Activated T-helper 9 cell treated with anti-CD3 and anti-CD28 coated beads, Interleukin-2, amount 50 U/mL, for 16 hours (primary cell): ENCODE data around the gene PIK3R2.
"Not testable (repeated sequence)": the region's sequence is repeated elsewhere in the genome, so short reads cannot be mapped to it uniquely, and the experiment has no call there.

Experiments
- DNase-seq: peaks from one replicate; pipeline ENCODE4 v3.0.0-alpha.2; 2020; ENCODE audit warnings: low read depth

The PIK3R2 gene

DNA sequence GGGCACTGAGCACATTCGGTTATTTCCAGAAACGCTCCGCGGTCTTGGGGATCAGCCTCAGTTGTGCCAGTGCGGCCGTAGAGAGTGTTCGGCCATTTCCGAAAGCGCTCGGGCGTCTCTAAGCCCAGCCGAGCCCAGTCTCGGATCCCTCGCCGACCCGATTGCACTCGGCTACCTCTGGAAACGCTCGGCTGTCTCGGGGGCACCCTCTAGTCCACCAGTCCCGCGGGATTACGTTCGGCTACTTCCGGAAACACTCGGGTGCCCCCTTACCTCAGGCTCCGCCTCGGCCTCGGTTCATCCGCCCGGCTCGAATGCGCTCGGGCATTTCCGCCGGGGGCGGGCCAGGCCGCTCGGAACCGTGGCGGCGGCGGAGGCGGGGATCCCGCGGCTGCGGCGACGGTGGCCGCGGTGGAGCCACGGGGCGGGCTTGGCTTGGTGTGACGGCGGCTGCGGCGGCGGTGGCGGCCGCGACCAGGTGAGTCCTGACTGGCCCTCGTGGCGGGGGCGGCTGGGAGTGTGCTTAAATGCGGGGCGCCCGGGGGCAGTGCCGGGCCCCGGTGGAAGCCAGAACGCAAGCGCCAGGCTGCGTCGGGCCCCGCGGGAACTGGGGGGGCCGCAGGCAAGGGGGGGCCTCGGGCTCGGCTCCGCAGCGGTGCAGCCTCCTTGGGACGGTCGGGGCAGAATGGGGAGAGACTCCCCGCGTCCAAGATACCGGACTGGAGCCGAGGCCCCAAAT, at the start of gene PIK3R2:
TSS of gene PIK3R2 (plus strand) at position 347 of the 739 bp plus-strand sequence. CDS start 2,717 bp downstream, outside the sequence.
- peak; percentile 98 for DNase-seq

DNA sequence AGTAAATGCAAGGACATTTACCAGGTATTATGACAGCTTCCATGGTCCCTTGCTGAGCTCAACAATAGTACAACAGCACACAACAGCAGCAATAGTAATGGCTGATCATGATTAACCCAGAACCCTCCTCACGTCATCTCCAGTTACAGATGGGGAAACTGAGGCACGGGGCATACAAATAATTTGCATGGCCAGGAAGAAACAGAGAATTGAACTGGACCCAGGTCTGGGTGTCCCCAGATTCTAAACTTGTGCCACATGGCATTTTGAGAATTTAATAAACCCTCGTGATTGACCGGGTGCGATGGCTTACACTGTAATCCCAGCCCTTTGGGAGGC, 48.2 kb upstream of the PIK3R2 start:
- DNase-seq = no peak

DNA sequence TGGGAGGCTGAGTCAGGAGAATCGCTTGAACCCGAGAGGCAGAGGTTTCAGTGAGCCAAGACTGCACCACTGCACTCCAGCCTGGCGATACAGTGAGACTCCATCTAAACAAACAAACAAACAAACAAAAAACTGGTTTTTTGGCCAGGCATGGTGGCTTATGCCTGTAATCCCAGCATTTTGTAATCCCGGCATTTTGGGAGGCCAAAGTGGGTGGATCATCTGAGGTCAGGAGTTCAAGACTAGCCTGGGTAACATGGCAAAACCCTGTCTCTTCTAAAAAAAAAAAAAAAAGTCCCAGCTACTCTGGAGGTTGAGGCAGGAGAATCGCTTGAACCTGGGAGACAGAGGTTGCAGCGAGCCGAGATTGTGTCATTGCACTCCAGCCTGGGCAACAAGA, 47.7 kb upstream of the PIK3R2 start:
- DNase-seq = not testable (repeated sequence)

DNA sequence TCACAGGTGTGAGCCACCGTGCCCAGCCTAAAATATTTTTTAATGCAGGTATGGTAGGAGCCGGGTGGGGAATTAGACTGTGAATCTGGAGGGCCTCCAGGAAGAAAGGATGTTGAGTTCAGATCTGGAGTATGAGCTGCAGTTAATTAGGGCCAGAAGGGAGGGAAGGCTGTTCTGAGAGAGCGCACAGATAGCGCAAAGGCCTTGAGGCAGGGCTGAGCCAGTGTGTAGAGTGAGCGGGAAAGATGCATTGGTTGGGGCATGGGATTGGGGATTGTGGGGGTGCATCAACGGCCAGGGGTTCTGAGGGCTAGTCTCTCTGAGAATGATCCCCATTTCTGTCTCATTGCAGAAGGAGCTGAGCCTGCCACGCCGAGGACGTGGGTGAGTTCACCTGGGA, 45.7 kb upstream of the PIK3R2 start:
- DNase-seq = no peak

DNA sequence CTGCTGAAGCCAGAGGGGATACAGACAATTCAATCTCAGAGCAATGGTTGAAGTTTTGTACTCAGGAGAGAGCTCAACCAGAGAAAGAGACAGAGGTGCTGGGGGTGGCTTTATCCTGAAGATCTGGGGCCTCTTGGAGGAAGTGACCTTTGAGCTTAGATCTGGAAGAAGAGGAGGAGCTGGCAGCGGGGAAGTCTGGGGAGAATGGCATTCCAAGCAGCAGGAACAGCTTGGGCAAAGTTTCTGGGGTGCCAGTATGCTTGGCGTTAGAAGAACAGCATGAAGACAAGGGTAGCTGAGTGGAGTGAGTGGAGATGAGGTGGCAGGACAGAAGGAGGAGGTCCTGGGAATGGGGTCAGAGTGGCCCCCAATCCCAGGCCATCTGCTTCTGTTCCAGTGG, 44.1 kb upstream of the PIK3R2 start:
- no peak for DNase-seq

DNA sequence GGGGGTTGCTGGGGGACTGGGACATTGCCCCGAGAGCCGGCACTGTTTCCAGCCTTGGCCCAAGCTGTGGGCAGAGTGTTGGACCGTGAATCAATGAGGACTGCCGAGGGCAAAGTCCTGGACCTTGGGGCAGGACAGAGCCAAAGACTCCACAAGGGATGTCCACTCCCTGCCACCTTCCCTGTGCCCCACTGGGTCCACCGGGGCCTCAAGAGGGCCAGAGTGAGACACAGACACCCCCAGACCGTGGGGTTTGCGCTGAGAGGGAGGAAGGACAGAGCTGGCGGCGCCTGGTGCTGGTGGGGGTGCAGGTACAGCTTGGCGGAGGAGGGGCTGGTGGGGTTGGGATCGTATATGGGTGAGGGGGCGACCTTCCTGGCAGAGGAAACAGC, 43.6 kb upstream of the PIK3R2 start:
- DNase-seq = no peak

DNA sequence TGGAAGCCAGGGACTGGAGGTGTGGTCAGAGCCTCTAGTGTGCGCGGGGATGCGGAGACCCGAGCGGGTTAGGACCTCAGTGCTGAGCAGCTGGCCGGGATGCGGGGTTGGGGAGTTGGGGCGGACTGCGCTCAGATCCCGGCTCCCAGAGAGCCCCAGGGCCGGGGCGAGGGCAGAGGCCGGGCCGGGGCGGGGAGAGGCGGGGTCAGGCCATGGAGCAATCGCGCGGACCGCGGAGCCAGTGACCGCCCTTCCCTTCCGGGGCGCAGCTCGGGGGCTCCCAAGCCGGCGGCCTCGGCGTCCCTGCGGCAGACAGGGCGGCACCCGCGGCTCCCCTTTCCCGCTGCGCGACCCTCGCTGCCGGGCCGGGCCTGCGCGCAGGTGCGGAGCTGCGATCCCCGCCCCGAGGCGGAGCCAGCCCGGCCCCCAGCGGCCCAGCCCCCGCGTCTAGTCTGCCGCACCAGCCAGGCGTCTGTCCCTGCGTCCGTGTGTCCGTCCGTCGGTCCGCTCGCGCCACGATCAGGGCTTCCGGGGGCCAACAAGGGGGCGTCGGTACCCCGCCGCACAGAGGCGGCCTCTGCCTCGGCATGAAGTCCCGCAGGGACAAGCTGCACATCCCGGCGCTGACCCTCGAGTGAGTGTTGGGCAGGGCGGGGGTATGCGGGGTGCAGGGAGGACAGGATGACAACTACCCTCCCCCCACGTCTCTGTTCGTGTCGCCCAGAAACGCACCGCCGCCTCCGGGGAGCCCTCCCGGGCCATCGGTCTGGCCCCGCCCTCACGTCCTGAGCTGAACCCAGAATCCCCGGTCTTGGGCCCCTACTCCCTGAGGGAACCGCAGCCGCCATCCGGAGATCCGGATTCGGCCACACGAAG, 43.0 kb upstream of the PIK3R2 start:
- peak; percentile 40 for DNase-seq

DNA sequence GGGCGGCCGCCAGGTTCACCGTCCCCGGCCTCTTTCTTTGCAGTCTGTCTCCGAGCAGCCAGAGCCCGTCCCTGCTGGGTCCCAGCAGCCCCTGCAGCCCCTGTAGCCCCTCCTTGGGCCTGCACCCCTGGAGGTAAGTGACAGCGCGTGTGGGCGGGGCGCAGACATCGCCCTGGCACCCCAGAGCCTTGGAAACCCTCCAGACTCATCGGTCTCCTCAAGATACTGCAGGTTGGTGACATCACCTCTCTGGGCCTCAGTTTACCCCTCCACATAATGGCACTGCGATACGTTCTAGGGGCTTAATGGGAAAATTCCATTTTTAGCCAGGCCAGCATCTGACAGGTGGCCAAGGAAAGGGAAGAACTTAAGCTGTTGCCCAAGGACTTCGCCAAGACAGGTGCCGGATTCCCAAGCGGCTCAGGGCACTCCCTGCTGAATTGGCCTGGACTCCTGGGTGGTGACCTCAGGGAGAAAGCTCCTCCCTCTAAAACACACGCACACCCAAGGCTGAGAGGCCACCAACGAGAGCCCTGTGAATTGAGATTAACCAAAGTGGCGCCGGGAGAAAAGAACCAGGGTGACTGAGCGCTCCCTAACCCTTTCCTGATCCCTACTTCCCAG, 42.2 kb upstream of the PIK3R2 start:
- no peak for DNase-seq

DNA sequence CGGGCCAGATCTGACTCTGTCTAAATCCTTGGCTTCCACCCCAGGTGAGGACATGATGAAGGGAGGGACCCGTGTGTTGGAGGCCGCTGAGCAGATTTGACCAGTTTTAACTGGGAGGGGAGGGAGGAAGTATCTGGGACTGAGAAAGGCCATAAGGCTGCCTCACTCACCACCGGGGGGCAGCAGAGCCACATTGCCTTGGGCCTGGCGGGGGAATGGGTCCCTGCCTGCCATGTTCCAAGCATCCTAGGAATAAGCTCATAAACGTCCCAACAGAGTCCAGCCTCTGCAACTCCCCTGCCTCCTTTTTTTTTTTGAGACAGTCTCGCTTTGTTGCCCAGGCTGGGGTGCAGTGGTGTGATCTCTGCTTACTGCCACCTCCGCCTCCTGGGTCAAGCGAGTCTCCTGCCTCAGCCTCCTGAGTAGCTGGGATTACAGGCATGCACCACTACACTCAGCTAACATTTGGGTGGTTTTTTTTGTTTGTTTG, 39.9 kb upstream of the PIK3R2 start:
- DNase-seq = peak; percentile 71

DNA sequence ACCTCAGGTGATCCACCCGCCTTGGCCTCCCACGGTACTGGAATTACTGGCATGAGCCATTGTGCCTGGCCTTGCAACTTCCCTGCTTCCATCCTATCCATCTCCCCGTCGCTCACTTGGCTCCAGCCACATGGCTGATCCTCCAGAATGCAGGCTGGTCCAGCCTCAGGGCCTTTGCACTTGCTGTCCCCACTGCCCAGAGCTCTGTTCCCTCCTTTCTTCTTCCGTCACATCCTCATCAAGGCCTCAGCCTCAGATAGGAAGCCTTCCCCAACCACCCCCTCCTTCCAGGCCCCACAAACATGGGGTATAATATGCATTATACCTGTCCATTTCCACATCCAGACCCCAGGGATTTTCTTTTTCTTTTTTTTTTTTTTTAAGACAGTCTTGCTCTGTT, 39.1 kb upstream of the PIK3R2 start:
- DNase-seq = no peak

DNA sequence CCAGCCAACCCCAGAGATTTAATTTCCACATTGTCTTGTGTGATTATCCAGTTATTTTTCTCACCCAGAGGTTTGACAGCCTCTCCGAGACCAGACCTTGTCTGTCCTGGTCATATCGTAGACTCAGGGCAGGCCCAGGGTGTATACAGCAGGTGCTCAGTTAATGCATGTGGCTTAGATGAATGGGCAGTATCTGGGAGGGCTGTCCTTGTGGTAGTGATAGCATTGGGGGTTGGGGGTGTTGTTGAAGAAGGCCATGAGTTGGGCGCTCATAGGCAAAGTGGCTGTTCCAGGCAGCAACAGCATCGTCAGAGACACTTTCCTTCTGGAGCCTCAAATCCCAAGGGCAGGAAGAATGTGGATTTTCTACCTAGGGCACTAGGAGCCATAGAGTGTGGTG, 38.5 kb upstream of the PIK3R2 start:
- DNase-seq = no peak

DNA sequence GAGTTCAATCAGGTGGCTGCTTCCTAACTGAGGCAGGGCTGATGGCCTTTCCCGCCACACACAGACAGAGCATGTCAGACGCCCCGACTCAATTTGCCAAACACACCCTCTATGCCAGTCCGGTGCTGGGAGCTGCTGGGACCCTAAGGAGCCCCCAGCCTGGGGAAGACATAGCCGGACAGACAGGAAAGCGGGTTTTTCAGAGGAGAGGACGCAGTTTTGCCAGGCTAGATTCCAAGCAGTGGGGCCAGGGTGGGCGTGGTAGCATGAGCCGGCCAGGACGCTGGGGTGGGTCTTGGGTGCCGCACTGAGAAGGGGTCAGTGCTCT, 35.6 kb upstream of the PIK3R2 start:
- DNase-seq = no peak

DNA sequence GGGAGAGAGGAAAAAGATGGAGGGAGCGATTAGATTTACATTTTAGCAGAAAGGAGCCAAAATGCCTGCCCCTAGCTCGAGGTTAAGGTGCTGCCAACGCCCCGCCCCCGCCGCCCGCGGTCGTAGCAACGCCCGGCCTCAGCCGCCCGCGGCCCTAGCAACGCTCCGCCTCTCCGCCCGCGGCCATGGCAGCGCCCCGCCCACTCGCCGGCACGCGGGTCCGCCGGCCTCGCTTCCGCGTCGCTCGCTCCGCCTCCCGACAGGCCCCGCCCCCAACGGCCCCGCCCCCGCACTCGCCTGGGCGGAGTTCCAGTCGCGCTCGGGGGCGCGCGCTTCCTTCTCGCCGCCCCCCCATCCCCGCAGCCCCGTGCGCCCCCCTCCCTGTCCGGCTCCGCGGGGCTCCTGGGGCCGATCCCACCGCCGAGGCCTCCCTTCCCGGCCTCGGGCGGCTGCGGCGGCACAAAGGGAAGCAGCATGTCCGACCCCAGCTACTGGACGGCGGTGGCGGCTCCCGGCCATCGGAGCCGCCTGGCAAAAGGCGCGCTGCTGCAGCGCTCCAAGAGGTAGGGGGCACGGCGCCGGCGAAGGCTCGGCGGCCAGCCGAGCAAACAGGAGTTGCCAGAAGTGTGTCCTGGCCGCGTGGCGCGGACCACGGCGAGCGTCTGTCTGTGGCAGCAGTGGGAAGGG, 35.1 kb upstream of the PIK3R2 start:
- peak; percentile 92 for DNase-seq

DNA sequence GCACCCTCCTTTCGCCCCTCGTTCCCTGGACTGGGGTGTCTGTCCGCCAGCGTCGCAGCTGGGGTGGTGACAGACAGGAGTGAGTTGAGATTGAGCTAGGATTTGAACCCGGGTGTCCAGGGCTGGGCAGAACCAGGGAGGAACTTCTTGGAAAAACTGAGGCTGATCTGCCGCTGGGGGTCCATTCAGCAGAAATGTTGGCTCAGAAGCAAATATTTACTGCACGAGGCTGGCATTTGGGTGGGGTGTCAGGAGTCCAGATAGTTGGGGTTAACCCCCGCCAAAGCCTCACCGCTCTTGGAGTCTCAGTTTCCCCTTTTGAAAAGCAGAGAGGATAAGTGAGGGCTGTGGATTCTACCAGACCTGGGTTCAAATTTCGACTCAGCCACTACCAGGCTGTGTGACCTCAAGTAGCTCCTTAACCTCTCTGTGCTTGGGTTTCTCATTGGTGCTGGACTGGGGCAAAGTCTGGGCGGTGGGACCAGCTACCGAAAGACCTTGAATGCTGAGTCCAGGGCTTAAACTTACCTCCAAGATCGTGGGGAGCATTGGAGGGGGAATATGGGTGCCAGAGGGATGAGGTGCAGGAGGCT, 34.4 kb upstream of the PIK3R2 start:
- DNase-seq = no peak

DNA sequence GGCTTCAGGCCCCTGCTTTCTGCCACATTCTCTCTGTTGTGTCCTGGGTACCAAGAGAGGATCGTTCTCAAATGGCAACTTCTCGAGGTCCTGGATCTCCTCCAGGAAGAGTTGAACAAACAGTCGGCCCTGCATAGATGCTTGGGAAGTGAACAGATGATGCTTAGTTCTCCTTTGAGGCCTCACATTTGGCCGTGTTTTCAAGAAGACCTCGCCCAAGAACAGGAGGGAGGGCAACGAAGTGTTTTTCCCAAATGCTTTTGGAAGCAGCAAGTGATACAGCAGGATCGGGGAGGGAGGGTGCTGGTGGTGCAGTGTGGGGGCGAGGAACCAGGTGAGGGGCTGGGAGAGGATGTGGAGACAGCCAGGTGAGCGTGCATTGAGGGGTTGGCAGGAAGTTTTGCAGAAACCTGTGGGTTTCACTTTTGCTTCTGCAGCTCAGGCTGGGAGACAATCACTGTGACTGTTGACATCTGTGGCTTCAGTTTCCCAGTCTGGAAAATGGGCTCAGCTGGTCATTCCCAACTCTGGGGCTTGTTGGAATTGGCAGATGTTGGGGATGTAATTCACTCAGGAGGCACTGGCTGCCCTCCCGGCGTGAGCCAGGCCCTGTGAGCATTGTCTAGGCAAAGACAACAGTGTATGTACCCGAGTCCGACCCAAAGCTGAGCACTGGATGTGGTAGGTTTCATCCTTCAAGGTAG, 33.8 kb upstream of the PIK3R2 start:
- DNase-seq = no peak

DNA sequence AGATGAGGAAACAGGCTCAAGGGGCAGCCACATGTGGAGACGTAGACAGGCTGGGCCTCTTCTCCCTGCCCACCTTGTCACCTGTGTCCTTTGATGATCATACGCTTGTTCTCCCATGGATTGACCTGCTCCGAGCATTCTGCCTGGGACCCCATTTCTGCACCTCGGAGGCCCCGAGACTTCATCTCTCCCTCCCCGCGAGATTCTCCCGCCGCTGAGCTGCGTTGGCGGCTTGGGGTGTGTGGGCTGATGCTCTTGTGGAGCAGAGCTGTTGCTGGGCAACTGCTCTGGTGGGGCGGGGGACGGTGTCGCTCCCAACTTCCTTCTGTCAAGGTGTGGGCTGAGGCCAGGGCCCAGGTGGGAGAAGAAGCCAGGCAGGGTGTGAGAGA, 33.3 kb upstream of the PIK3R2 start:
- no peak for DNase-seq

DNA sequence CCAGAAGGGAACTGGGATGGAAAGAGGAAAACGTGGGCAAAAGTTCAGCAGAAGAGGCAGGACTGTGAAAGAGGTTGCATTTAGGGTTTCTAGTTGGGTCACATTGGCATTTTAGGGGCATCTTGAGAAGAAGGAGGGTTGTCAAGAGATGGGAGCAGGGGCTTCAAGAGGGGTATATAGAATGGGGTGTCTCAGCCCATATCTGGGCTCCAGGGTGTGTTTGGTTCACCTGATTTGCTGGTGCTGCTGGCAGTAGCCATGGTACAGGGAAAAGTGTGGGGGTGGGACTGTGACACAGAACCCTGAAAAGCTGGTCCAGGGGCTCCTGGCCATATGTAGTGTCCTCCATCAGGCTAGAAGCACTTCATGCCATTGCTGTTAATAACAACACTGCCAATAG, 32.8 kb upstream of the PIK3R2 start:
- DNase-seq = no peak

DNA sequence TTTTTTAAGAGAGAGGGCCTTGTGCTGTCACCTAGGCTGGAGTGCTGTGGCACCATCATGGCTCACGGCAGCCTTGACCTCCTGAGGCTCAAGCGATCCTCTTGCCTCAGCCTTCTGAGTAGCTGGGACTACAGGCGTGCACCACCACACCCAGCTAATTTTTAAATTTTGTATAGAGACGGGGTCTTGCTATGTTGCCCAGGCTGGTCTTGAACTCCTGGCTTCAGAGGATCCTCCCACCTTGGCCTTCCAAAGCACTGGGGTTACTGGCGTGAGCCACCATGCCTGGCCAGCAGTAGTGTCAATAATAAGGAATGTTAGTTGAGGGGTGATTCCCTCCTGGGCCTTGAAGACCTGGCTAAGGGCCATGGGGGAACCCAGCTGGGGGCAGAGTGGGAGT, 31.8 kb upstream of the PIK3R2 start:
- no peak for DNase-seq

DNA sequence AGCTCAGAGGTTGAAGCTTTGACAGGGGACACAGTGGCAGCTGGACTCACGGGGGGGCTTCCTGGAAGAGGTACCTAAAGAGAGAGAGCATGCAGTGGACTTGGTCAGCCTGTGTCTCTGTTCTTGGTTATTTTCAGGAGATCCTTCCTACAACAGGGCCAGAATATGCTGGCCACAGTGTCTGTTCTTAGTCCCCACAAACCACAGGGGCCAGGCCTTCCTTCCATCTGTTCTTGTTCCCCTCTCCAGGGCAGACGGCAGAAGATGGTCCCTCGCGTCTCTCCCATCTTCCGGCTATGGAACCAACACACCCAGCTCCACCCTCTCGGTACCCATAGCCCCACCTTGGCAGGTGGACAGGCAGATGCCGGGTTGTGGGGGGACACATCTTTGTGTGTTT, 30.5 kb upstream of the PIK3R2 start:
- DNase-seq = no peak

DNA sequence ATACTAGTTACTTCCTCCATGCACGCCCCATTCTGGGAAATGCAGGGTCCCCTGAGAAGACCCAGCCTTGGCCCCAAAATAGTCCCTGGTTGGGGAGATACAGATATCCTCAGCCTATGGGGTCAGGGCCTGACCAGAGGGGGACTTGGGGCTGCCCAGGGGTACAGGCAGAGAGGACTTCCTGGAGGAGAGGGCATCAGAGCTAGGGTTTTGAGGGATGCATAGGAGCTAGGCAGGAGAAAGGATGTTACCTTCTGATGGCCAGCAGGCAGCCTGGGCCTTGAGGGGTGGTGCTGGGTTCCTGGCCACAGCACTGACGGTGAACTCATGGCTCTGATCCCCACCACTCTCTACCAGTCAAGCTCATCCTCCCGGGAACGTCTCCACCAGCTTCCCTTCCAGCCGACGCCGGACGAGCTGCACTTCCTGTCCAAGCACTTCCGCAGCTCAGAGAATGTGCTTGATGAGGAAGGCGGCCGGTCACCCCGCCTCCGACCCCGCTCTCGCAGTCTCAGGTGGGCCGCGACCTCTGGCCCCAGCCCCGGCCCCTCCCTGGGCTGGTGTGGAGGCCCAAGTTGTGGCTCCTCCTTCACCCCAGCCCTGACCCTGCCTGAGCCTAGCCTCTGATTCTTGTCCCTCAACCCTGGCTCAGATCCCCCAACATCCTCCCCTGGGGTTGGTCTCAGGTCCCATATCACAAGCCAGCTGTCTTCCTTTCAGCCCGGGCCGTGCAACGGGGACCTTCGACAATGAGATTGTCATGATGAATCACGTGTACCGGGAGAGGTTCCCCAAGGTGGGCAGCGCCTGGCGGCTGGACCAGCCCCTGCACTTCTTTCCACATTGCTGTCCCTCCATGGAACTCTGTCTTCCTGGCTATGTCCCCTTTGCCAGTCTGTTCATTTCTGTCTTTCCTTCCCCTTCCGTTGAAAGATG, 29.8 kb upstream of the PIK3R2 start:
- DNase-seq = no peak
